K562 (cell line): ENCODE results near the gene TLX2. TPM values are rescaled to one million over a fixed set of nuclear protein-coding genes. Genes with fewer than 3 reads are reported as not detected.

Source experiments
- ARNT ChIP-seq, 2 experiments: fragments of 450-650 bp; IDR thresholded peaks; 2 replicates each; pipeline ENCODE4 v1.6.1; 2016; ENCODE audit warnings: mild to moderate bottlenecking in 1 of 2
- BHLHE40 ChIP-seq: IDR thresholded peaks from 2 replicates; pipeline ENCODE4 v1.6.1; 2011; ENCODE audit warnings: low read length, improper control_type of control experiment
- CC2D1A ChIP-seq: fragments of 450-650 bp; IDR thresholded peaks from 2 replicates; pipeline ENCODE4 v1.6.1; 2017; ENCODE audit warnings: mild to moderate bottlenecking
- FIP1L1 ChIP-seq: fragments of 200-400 bp; formaldehyde crosslinking; IDR thresholded peaks from 2 replicates; pipeline ENCODE4 v1.6.1; 2018; ENCODE audit warnings: mild to moderate bottlenecking, low read depth, low read length; ENCODE audit not compliant: poor library complexity, severe bottlenecking
- GATAD2A ChIP-seq: fragments of 450-650 bp; IDR thresholded peaks from 2 replicates; pipeline ENCODE4 v1.6.1; 2017
- HMG20A ChIP-seq: fragments of 450-650 bp; formaldehyde crosslinking; conservative IDR thresholded peaks from 2 replicates; pipeline ENCODE4 v1.4.0; 2020; ENCODE audit warnings: mild to moderate bottlenecking, mixed read lengths
- HNRNPL ChIP-seq: fragments of 200-400 bp; formaldehyde crosslinking; IDR thresholded peaks from 2 replicates; pipeline ENCODE4 v1.6.1; 2017; ENCODE audit warnings: low read depth, mild to moderate bottlenecking, low read length
- PCBP2 ChIP-seq: fragments of 200-400 bp; formaldehyde crosslinking; IDR thresholded peaks from 2 replicates; pipeline ENCODE4 v1.6.1; 2018; ENCODE audit warnings: low read length, low read depth, mild to moderate bottlenecking, moderate library complexity; ENCODE audit not compliant: poor library complexity, severe bottlenecking
- U2AF2 ChIP-seq: fragments of 200-400 bp; formaldehyde crosslinking; optimal IDR thresholded peaks from 2 replicates; pipeline ENCODE3; 2017; ENCODE audit warnings: low read depth, mild to moderate bottlenecking, low read length
- ZNF121 ChIP-seq: sonication (generic); formaldehyde crosslinking; conservative IDR thresholded peaks from 2 replicates; pipeline ENCODE4 v1.8.0; 2022; ENCODE audit warnings: missing genetic modification reagents
- ZNF282 ChIP-seq: sonication (generic); formaldehyde crosslinking; IDR thresholded peaks from 2 replicates; pipeline ENCODE4 v1.8.1; 2023; ENCODE audit warnings: missing genetic modification reagents
- polyA plus RNA-seq, 8 experiments: library from polyadenylated mRNA; depleted of rRNA in 4 of 8; stranded (reverse) in 5 of 8; unstranded in 3 of 8; fragments of >200 nt; fragmentation: Nextera tagmentation in 2 of 8; fragmentation: Illumina TruSeq in 1 of 8; extraction: Ambion mirVana in 2 of 8; extraction: Trizol in 1 of 8; gene quantifications; 2 replicates each; pipeline versions ENCODE4 v1.2.1 to v1.2.3, GENCODE V29; 2011 to 2014; ENCODE audit warnings: inconsistent platforms in 1 of 8, missing spikeins in 1 of 8
- total RNA-seq, 7 experiments: library from RNA; depleted of rRNA in 6 of 7; stranded (reverse); fragments of >200 nt in 6 of 7; fragmentation: Illumina TruSeq in 2 of 7; extraction: Trizol in 2 of 7; gene quantifications; 2 replicates each; pipeline versions ENCODE4 v1.2.1 to v1.2.3, GENCODE V29; 2011 to 2021; ENCODE audit warnings: low replicate concordance in 1 of 7
- TF ChIP-seq, protein P1 (sequence below): sonication (generic); formaldehyde crosslinking; IDR thresholded peaks from 2 replicates; pipeline ENCODE4 v1.8.0; 2022; ENCODE audit warnings: mild to moderate bottlenecking, missing genetic modification reagents, borderline replicate concordance
- TF ChIP-seq, protein P2 (sequence below): fragments of 250-450 bp; sonication (Bioruptor Pico); IDR thresholded peaks from 2 replicates; pipeline ENCODE4 v1.4.0; 2020; ENCODE audit warnings: mild to moderate bottlenecking
- TF ChIP-seq, protein P3 (sequence below): fragments of 200-800 bp; sonication (Bioruptor generic); IDR thresholded peaks from 2 replicates; pipeline ENCODE4 v1.6.1; 2017; ENCODE audit warnings: missing genetic modification characterization, missing compliant biosample characterization
- TF ChIP-seq, protein P4 (sequence below): fragments of 450-650 bp; formaldehyde crosslinking; IDR thresholded peaks from 2 replicates; pipeline ENCODE4 v1.4.0; 2020; ENCODE audit warnings: mild to moderate bottlenecking, mixed read lengths
- TF ChIP-seq, protein P5 (sequence below): fragments of 250-450 bp; sonication (Bioruptor Pico); IDR thresholded peaks from 2 replicates; pipeline ENCODE4 v1.5.0; 2021; ENCODE audit warnings: mild to moderate bottlenecking, moderate library complexity

Gene TLX2
- total and polyA plus RNA-seq, 9 of the 15 experiments (the other 6 are each of a cell fraction or from before 2014, with no cell fraction given), result not detected

GRCh38 chr2:74472086-74472944, 41.9 kb upstream of the TLX2 start, which contains the start of gene MRPL53 (continued):
- TF ChIP-seq, protein P1, sequence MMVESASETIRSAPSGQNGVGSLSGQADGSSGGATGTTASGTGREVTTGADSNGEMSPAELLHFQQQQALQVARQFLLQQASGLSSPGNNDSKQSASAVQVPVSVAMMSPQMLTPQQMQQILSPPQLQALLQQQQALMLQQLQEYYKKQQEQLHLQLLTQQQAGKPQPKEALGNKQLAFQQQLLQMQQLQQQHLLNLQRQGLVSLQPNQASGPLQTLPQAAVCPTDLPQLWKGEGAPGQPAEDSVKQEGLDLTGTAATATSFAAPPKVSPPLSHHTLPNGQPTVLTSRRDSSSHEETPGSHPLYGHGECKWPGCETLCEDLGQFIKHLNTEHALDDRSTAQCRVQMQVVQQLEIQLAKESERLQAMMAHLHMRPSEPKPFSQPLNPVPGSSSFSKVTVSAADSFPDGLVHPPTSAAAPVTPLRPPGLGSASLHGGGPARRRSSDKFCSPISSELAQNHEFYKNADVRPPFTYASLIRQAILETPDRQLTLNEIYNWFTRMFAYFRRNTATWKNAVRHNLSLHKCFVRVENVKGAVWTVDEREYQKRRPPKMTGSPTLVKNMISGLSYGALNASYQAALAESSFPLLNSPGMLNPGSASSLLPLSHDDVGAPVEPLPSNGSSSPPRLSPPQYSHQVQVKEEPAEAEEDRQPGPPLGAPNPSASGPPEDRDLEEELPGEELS, result no peak
- TF ChIP-seq ZNF282 (CRISPR knock-in tag) (no peak), U2AF2 (no peak), HMG20A (CRISPR knock-in tag) (no peak), FIP1L1 (no peak), GATAD2A (no peak), HNRNPL (no peak), ARNT (IDR thresholded peaks at IDR 0.05) (0 out of 4 replicates have a peak, but pooled peaks of 1 of the 2 experiments have one; percentile 18), BHLHE40 (no peak), ZNF121 (CRISPR knock-in tag) (no peak), CC2D1A (no peak), PCBP2 (no peak)
- TF ChIP-seq, protein P2, sequence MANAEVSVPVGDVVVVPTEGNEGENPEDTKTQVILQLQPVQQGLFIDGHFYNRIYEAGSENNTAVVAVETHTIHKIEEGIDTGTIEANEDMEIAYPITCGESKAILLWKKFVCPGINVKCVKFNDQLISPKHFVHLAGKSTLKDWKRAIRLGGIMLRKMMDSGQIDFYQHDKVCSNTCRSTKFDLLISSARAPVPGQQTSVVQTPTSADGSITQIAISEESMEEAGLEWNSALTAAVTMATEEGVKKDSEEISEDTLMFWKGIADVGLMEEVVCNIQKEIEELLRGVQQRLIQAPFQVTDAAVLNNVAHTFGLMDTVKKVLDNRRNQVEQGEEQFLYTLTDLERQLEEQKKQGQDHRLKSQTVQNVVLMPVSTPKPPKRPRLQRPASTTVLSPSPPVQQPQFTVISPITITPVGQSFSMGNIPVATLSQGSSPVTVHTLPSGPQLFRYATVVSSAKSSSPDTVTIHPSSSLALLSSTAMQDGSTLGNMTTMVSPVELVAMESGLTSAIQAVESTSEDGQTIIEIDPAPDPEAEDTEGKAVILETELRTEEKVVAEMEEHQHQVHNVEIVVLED (CRISPR knock-in tag), result peak; percentile 58; the same call in 1 of the 2 replicates
- TF ChIP-seq, protein P3, sequence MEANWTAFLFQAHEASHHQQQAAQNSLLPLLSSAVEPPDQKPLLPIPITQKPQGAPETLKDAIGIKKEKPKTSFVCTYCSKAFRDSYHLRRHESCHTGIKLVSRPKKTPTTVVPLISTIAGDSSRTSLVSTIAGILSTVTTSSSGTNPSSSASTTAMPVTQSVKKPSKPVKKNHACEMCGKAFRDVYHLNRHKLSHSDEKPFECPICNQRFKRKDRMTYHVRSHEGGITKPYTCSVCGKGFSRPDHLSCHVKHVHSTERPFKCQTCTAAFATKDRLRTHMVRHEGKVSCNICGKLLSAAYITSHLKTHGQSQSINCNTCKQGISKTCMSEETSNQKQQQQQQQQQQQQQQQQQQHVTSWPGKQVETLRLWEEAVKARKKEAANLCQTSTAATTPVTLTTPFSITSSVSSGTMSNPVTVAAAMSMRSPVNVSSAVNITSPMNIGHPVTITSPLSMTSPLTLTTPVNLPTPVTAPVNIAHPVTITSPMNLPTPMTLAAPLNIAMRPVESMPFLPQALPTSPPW (CRISPR knock-in tag), result no peak
- TF ChIP-seq, protein P4, sequence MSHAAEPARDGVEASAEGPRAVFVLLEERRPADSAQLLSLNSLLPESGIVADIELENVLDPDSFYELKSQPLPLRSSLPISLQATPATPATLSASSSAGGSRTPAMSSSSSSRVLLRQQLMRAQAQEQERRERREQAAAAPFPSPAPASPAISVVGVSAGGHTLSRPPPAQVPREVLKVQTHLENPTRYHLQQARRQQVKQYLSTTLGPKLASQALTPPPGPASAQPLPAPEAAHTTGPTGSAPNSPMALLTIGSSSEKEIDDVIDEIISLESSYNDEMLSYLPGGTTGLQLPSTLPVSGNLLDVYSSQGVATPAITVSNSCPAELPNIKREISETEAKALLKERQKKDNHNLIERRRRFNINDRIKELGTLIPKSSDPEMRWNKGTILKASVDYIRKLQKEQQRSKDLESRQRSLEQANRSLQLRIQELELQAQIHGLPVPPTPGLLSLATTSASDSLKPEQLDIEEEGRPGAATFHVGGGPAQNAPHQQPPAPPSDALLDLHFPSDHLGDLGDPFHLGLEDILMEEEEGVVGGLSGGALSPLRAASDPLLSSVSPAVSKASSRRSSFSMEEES, result no peak
- TF ChIP-seq, protein P5, sequence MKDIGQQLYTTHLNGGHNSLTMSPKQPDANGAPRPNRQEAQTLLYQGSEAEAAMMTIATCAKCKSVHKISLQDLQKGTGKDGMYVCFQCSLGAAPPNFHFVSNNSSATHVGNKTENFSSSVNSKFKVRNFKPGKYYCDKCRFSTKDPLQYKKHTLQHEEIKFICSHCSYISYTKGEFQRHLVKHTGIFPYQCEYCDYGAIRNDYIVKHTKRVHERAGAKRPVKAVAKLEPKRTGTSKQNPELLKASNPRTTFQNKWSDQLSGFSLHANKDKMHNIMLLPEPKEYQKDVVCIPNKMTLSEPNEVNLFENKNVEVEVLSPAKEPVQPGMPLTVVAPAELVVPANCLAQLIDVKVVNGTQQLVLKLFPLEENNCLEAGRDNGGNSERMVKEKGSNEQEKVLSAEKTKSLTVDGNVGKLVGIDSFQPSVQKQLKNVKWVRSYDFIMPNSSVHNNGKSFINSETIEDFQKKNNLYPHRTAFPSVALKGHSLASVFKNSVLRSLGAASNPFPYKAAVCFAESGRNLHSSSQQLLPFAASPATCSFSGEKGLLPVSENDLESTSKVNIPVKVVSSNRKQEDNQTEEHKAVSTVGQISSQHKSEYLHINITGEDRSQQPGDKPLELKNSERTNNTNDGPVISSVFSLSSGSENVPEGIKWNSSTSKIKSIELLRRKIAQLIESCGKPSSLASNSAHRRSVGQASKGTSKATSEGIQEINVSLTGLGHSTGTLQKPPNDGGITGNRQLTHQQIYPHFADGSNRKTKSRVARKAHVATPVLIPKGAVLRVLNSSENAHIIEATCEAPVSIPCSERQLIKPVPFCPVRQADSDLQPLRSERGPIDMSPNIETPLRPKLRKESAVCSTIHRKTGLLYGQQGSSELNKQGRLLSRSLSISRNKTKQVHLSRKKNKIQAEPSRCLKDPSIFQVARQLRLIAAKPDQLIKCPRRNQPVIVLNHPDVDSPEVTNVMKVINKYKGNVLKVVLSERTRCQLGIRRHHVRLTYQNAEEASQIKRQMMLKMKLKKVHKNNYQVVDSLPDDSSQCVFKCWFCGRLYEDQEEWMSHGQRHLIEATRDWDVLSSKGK (CRISPR knock-in tag), result no peak
